Neural cell (in vitro differentiated cells): ENCODE data around the gene KLHL3. TPM values are rescaled to one million over a fixed set of nuclear protein-coding genes. Genes with fewer than 3 reads are reported as not detected.

Source experiments
- H2AFZ ChIP-seq: fragments of 200-600, 300-800 bp; sonication (generic), shearing (Covaris generic); 2 replicates; pipeline ENCODE4 v1.6.0; 2014; ENCODE audit warnings: low read depth, mild to moderate bottlenecking, antibody characterized with exemption, low read length, moderate library complexity
- H3F3A ChIP-seq: fragments of 200-600 bp; shearing (Covaris generic); 2 replicates; pipeline ENCODE4 v1.6.1; 2016; ENCODE audit warnings: mild to moderate bottlenecking, moderate library complexity, mixed read lengths, antibody characterized with exemption, low read length; ENCODE audit not compliant: insufficient read depth, poor library complexity, severe bottlenecking
- H3K27ac ChIP-seq: fragments of 200-600, 300-800 bp; sonication (generic), shearing (Covaris generic); 2 replicates; pipeline ENCODE4 v1.5.1; 2014; ENCODE audit warnings: mild to moderate bottlenecking, low read length, moderate library complexity
- H3K27me3 ChIP-seq: fragments of 300-800, 200-600 bp; sonication (generic), shearing (Covaris generic); 2 replicates; pipeline ENCODE4 v1.6.0; 2014; ENCODE audit warnings: mild to moderate bottlenecking, low read depth, low read length, moderate library complexity; ENCODE audit not compliant: insufficient read depth
- H3K36me3 ChIP-seq: fragments of 300-800, 200-600 bp; sonication (generic), shearing (Covaris generic); 2 replicates; pipeline ENCODE4 v1.5.1; 2014; ENCODE audit warnings: mild to moderate bottlenecking, antibody characterized with exemption, low read length, moderate library complexity; ENCODE audit not compliant: insufficient read depth
- H3K4me2 ChIP-seq: fragments of 300-800, 200-600 bp; sonication (generic), shearing (Covaris generic); 2 replicates; pipeline ENCODE4 v1.6.0; 2014; ENCODE audit warnings: mild to moderate bottlenecking, low read length
- H3K4me3 ChIP-seq: fragments of 300-800, 200-600 bp; sonication (generic), shearing (Covaris generic); 2 replicates; pipeline ENCODE4 v1.5.1; 2014; ENCODE audit warnings: mild to moderate bottlenecking, low read length, moderate library complexity
- H3K79me2 ChIP-seq: fragments of 200-600 bp; shearing (Covaris generic); replicated peaks from 2 replicates; pipeline ENCODE4 v1.6.0; 2014; ENCODE audit warnings: mild to moderate bottlenecking, low read length, moderate library complexity; ENCODE audit not compliant: insufficient read depth
- H3K9ac ChIP-seq: fragments of 300-800, 200-600 bp; sonication (generic), shearing (Covaris generic); 2 replicates; pipeline ENCODE4 v1.6.1; 2016; ENCODE audit warnings: mild to moderate bottlenecking, low read length, mixed read lengths
- H3K9me2 ChIP-seq: fragments of 200-600 bp; shearing (Covaris generic); 2 replicates; pipeline ENCODE4 v1.6.1; 2016; ENCODE audit warnings: mild to moderate bottlenecking, low read length, mixed read lengths; ENCODE audit not compliant: insufficient read depth
- H3K9me3 ChIP-seq: fragments of 200-600, 300-800 bp; sonication (generic), shearing (Covaris generic); 2 replicates; pipeline ENCODE4 v1.6.1; 2016; ENCODE audit warnings: mild to moderate bottlenecking, mixed run types, low read length, moderate library complexity, mixed read lengths
- H4K20me1 ChIP-seq: fragments of 200-600 bp; shearing (Covaris generic); 2 replicates; pipeline ENCODE4 v1.6.1; 2016; ENCODE audit warnings: mild to moderate bottlenecking, mixed run types; ENCODE audit not compliant: insufficient read depth
- EP300 ChIP-seq: fragments of 450-650 bp; conservative IDR thresholded peaks from 2 replicates; pipeline ENCODE4 v1.6.1; 2014; ENCODE audit warnings: antibody characterized with exemption, mild to moderate bottlenecking, moderate library complexity; ENCODE audit not compliant: poor library complexity, severe bottlenecking
- EZH2 ChIP-seq: fragments of 200-600, 300-800 bp; shearing (Covaris generic), sonication (generic); IDR thresholded peaks from 2 replicates; pipeline ENCODE4 v1.6.1; 2014; ENCODE audit warnings: antibody characterized with exemption, low read length, borderline replicate concordance, mild to moderate bottlenecking; ENCODE audit not compliant: insufficient read depth, poor library complexity, severe bottlenecking
- MXI1 ChIP-seq: fragments of 450-650 bp; conservative IDR thresholded peaks from 2 replicates; pipeline ENCODE4 v1.6.1; 2014; ENCODE audit warnings: antibody characterized with exemption, mild to moderate bottlenecking; ENCODE audit not compliant: poor library complexity, severe bottlenecking
- POLR2AphosphoS5 ChIP-seq: IDR thresholded peaks from 2 replicates; pipeline ENCODE4 v1.6.1; 2012
- RAD21 ChIP-seq: fragments of 450-650 bp; conservative IDR thresholded peaks from 2 replicates; pipeline ENCODE4 v1.6.1; 2014; ENCODE audit warnings: antibody characterized with exemption, mild to moderate bottlenecking, moderate library complexity
- SMC3 ChIP-seq: fragments of 450-650 bp; conservative IDR thresholded peaks from 2 replicates; pipeline ENCODE4 v1.6.1; 2014; ENCODE audit warnings: antibody characterized with exemption, mild to moderate bottlenecking, moderate library complexity; ENCODE audit not compliant: poor library complexity
- TAF1 ChIP-seq: IDR thresholded peaks from 2 replicates; pipeline ENCODE4 v1.6.1; 2012; ENCODE audit warnings: low read depth
- polyA plus RNA-seq: library from polyadenylated mRNA; depleted of rRNA; stranded (reverse); fragments of >200 nt; gene quantifications from 2 replicates; pipeline ENCODE4 v1.2.3, GENCODE V29; 2014
- TF ChIP-seq, protein P1 (sequence below): IDR thresholded peaks from 2 replicates; pipeline ENCODE4 v1.6.1; 2012; ENCODE audit warnings: borderline replicate concordance
- TF ChIP-seq, protein P2 (sequence below): fragments of 450-650 bp; IDR thresholded peaks from 2 replicates; pipeline ENCODE4 v1.5.1; 2014; ENCODE audit warnings: antibody characterized with exemption, mild to moderate bottlenecking, moderate library complexity; ENCODE audit not compliant: poor library complexity, severe bottlenecking

KLHL3 gene
- polyA plus RNA-seq, 1 donor from 2014 or later, result 12.9 TPM

DNA sequence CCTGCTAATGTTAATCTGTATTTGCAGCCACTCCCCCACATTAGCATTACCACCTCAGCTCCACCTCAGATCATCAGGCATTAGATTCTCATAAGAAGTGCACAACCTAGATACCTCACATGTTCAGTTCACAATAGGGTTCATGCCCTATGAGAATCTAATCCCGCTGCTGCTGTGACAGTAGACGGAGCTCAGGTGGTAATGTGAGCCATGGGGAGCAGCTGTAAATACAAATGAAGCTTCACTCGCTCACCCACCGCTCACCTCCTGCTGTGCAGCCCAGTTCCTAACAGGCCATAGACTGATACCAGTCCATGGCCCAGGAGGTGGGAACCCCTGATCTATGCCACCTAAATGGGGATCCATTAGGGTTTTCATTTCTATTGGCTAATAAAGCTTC lies 24.4 kb upstream of the KLHL3 start:
- no peaks in the 10 kb centered on the region for H3K27me3 ChIP-seq
- H3K4me2 ChIP-seq, result no peak overlapping the region
- H2AFZ ChIP-seq, result no peak overlapping the region
- H3K9me3 ChIP-seq, result no peaks in the 10 kb centered on the region
- no peaks in the 10 kb centered on the region for H4K20me1 ChIP-seq
- H3K27ac ChIP-seq, result no peak overlapping the region
- TF ChIP-seq SMC3, result no peak
- TF ChIP-seq MXI1, result no peak
- no peak for TF ChIP-seq EZH2
- no peak for TF ChIP-seq TAF1
- TF ChIP-seq EP300, result no peak
- TF ChIP-seq, protein P1, sequence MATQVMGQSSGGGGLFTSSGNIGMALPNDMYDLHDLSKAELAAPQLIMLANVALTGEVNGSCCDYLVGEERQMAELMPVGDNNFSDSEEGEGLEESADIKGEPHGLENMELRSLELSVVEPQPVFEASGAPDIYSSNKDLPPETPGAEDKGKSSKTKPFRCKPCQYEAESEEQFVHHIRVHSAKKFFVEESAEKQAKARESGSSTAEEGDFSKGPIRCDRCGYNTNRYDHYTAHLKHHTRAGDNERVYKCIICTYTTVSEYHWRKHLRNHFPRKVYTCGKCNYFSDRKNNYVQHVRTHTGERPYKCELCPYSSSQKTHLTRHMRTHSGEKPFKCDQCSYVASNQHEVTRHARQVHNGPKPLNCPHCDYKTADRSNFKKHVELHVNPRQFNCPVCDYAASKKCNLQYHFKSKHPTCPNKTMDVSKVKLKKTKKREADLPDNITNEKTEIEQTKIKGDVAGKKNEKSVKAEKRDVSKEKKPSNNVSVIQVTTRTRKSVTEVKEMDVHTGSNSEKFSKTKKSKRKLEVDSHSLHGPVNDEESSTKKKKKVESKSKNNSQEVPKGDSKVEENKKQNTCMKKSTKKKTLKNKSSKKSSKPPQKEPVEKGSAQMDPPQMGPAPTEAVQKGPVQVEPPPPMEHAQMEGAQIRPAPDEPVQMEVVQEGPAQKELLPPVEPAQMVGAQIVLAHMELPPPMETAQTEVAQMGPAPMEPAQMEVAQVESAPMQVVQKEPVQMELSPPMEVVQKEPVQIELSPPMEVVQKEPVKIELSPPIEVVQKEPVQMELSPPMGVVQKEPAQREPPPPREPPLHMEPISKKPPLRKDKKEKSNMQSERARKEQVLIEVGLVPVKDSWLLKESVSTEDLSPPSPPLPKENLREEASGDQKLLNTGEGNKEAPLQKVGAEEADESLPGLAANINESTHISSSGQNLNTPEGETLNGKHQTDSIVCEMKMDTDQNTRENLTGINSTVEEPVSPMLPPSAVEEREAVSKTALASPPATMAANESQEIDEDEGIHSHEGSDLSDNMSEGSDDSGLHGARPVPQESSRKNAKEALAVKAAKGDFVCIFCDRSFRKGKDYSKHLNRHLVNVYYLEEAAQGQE, result no peak
- TF ChIP-seq, protein P2, sequence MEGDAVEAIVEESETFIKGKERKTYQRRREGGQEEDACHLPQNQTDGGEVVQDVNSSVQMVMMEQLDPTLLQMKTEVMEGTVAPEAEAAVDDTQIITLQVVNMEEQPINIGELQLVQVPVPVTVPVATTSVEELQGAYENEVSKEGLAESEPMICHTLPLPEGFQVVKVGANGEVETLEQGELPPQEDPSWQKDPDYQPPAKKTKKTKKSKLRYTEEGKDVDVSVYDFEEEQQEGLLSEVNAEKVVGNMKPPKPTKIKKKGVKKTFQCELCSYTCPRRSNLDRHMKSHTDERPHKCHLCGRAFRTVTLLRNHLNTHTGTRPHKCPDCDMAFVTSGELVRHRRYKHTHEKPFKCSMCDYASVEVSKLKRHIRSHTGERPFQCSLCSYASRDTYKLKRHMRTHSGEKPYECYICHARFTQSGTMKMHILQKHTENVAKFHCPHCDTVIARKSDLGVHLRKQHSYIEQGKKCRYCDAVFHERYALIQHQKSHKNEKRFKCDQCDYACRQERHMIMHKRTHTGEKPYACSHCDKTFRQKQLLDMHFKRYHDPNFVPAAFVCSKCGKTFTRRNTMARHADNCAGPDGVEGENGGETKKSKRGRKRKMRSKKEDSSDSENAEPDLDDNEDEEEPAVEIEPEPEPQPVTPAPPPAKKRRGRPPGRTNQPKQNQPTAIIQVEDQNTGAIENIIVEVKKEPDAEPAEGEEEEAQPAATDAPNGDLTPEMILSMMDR, result no peak
- no peak for TF ChIP-seq RAD21
- no peak for TF ChIP-seq POLR2AphosphoS5
- H3K4me3 ChIP-seq, result no peak overlapping the region
- H3K9me2 ChIP-seq, result no peaks in the 10 kb centered on the region
- no peaks in the 10 kb centered on the region for H3K36me3 ChIP-seq
- no peaks in the 10 kb centered on the region for H3K79me2 ChIP-seq
- no peak overlapping the region for H3K9ac ChIP-seq
- no peaks in the 10 kb centered on the region for H3F3A ChIP-seq

DNA sequence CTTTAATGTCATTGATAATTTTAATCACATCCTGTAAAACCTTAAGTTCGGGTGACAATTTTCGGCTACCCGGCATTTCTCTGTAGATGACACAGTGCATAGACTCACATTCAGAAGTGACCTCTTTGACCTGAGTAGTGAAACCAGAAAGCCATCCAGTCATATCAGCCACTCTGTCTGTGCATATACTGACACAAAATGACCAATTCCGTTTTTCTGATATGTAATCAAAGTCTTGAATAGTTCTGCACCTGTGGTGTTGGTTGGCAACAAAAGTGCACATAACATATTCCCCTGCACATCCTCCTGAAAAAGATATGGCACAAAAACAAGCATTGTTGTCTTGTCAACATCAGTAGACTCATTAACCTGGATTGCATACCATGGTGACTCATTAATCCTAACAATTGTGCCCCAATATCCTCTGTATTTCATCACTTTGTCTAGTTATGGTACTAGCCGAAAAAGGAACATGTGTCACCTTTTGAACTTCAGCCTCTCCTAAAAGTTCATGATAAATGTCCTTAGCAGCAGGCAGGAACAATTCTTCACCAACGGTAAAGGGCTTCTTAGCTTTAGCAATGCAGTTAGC lies 22.9 kb upstream of the KLHL3 start:
- no peak overlapping the region for H3K9ac ChIP-seq
- H3K4me2 ChIP-seq, result no peak overlapping the region
- H3F3A ChIP-seq, result no peaks in the 10 kb centered on the region
- no peaks in the 10 kb centered on the region for H3K9me2 ChIP-seq
- TF ChIP-seq POLR2AphosphoS5, result no peak
- TF ChIP-seq, protein P2, result no peak
- no peak for TF ChIP-seq TAF1
- no peak for TF ChIP-seq EP300
- no peak for TF ChIP-seq EZH2
- no peak for TF ChIP-seq SMC3
- TF ChIP-seq MXI1, result no peak
- no peak for TF ChIP-seq RAD21
- TF ChIP-seq, protein P1, result no peak
- H3K27me3 ChIP-seq, result no peaks in the 10 kb centered on the region
- H3K79me2 ChIP-seq, result peaks cover 3% of the 10 kb centered on the region
- no peaks in the 10 kb centered on the region for H3K36me3 ChIP-seq
- H4K20me1 ChIP-seq, result no peaks in the 10 kb centered on the region
- H3K27ac ChIP-seq, result no peak overlapping the region
- no peak overlapping the region for H2AFZ ChIP-seq
- no peaks in the 10 kb centered on the region for H3K9me3 ChIP-seq
- H3K4me3 ChIP-seq, result no peak overlapping the region
